Suppressor macrophage (primary cell): ENCODE results near the gene MMP27.
A peak's percentile ranks its signal among the peaks of the same experiment; 100 is the strongest.
"Not testable (repeated sequence)": the region's sequence is repeated elsewhere in the genome, so short reads cannot be mapped to it uniquely, and the experiment has no call there.

Experiments
- DNase-seq, 4 experiments: peaks; one replicate each; pipeline ENCODE4 v3.0.0-alpha.2; 2020 to 2022
- total RNA-seq, 17 experiments: gene quantifications; one replicate each; lab custom pipeline; 2026; ENCODE audit warnings: mixed read lengths in 6 of 17, inconsistent platforms in 3 of 17; lab: John Stamatoyannopoulos, UW

The MMP27 gene, protein sequence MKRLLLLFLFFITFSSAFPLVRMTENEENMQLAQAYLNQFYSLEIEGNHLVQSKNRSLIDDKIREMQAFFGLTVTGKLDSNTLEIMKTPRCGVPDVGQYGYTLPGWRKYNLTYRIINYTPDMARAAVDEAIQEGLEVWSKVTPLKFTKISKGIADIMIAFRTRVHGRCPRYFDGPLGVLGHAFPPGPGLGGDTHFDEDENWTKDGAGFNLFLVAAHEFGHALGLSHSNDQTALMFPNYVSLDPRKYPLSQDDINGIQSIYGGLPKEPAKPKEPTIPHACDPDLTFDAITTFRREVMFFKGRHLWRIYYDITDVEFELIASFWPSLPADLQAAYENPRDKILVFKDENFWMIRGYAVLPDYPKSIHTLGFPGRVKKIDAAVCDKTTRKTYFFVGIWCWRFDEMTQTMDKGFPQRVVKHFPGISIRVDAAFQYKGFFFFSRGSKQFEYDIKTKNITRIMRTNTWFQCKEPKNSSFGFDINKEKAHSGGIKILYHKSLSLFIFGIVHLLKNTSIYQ
- total RNA-seq = 0 to 1.5 (median 0) reads per million in 17 experiments

DNA sequence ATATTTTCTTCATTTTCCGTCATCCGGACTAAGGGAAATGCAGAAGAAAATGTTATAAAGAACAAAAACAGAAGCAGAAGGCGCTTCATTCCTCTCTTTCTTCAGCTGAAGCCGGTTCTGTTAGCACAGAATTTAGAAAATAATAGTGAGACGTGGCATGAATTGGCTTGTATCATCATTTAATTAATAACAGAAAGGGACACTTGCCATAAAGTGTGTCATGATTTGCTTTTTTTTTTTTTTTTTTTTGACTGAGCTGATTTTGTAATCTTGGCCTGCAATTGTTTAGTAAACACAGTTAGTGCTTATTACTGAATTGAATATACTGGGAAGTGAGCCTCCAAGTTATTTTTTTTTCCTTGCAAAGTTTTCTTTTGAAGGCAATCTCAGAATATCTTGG, at the start of gene MMP27:
Gene MMP27 (minus strand): TSS at position 144 of the 400 bp plus-strand sequence. CDS start 55 bp downstream, at position 89.
- no peak for DNase-seq

DNA sequence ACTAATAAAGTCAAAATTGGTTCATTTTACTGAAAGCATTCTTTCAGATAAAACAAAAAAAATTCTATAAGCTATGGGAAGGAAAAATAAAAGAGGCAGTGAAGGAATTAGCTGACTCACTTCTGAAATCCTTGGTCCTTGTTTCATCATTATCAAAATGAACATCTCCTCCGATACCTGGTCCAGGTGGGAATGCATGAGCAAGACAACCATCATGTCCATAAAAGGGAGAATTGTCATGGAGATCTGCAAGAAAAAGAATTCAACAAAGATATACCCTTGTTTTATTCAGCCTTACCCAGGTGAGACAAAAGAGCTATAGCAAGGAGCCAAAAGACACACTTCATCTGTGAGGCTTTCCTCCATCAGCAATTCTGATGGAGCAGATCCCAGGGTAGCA, 47.7 kb upstream of the MMP27 start:
- no peak for DNase-seq

DNA sequence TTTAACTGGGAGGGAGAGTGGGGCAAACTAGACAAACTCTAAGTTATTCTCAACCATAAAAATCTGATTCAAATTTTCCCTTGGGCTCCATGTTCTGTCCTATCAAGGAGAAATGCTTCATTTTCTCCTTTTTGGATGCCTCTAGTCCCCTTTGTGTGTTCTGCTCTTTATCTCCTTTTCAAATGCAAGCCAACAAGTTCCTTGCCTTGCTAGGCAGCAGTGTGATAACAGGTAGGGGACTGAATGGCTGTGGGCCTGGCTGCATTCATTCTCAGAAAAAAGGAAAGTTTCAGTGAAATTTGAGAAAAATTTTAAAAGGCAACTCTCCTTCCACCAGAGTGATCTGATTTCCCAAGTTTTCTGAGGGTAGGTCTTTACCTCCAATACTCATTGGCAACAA, 46.1 kb upstream of the MMP27 start:
- no peak for DNase-seq

DNA sequence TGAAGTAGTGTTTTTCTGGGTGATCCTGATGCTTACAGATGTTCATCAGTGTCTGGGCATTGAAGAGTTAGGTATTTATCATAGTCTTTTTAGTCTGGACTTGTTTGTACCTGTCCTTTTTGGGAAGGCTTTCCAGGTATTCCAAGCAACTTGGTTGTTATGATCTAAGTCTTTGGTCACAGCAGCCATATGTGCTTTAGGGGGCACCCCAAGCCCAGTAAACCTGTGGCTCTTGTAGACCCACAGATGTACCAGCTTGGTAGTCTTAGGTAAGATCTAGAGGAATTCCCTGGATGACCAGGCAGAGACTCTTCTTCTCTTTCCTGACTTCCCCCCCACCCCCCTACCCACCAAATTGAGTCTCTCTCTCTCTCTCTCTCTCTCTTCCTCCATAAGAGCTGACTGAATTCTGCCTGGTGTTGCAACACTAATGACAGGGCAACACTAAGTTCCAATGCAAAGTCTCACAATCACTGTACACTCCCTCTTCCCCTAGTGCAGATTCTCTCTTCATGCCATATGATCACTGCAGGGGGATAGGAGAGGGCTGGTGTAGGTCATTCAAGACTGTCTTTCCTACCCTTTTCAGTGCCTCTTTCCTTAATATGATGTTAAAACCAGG, 43.6 kb upstream of the MMP27 start:
- no peak for DNase-seq

DNA sequence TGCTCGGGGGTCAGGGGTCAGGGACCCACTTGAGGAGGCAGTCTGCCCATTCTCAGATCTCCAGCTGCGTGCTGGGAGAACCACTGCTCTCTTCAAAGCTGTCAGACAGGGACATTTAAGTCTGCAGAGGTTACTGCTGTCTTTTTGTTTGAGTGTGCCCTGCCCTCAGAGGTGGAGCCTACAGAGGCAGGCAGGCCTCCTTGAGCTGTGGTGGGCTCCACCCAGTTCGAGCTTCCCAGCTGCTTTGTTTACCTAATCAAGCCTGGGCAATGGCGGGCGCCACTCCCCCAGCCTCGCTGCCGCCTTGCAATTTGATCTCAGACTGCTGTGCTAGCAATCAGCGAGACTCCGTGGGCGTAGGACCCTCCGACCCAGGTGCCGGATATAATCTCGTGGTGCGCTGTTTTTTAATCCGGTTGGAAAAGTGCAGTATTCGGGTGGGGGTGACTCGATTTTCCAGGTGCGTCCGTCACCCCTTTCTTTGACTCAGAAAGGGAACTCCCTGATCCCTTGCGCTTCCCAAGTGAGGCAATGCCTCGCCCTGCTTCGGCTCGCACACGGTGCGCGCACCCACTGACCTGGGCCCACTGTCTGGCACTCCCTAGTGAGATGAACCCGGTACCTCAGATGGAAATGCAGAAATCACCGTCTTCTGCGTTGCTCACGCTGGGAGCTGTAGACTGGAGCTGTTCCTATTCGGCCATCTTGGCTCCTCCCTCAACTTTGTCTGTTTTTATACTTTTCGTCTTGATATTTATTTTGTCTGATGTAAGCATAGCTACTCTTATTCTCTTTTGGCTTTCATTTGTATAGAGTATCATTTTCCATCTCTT, 41.4 kb upstream of the MMP27 start:
- DNase-seq = not testable (repeated sequence)

DNA sequence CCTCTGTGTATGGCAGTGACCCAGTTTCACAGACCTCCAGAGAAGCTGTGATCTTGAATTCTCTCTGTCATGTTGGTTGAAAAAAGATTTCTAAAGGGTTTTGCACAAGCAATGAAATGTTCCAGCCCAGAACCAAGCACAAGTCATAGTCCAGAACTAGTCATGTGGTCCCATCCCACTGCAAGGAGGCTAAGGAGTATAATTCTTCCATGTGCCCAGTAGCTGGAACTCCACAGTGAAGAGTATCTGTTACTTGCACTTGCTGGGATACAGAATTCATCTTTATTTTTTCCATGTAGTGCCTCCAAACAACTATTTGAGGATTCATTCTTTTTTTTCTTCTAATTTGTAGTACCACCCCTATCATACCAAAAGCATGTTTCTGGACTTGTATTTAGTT, 29.1 kb upstream of the MMP27 start:
- no peak for DNase-seq

DNA sequence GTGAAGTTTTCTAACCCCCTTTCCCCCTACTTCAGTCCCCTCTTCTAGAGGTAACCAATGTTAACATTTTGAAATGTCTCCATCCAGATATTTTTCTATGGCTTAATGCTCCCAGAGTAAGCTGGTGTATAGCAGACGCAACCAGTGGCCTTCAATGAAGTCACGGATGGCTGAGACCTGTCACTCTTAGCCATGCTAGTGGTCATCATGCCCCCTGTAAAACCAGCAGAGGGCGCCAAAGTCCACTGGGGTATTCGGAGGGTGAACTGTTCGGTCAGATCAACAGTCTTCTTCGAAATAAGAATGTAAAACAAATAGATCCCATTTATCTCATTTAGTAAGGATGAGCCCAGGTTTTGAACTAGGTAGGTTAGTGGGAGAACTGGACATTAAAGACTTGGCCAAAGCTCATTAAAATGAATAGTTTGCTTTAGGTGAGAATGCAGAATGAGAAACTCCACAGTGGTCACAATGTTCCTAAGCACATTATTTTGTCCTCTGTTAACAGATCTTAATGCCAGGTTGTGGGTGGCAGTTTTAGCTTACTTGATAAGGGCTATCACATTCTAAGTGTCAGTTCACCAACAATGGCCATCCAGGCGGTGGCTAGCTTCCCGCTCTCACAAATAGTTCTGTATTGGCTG, 27.8 kb upstream of the MMP27 start:
- peak; percentile 81 to 89 (median 84) for DNase-seq

DNA sequence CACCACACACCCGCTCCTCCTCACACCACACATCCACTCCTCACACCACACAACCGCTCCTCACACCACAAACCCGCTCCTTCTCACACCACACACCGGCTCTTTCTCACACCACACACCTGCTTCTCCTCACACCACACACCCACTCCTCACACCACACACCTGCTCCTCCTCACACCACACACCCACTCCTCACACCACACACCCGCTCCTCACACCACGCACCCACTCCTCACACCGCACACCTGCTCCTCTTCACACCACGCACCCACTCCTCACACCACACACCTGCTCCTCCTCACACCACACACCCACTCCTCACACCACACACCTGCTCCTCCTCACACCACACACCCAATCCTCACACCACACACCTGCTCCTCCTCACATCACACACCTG, 25.4 kb upstream of the MMP27 start:
- DNase-seq = not testable (repeated sequence)

DNA sequence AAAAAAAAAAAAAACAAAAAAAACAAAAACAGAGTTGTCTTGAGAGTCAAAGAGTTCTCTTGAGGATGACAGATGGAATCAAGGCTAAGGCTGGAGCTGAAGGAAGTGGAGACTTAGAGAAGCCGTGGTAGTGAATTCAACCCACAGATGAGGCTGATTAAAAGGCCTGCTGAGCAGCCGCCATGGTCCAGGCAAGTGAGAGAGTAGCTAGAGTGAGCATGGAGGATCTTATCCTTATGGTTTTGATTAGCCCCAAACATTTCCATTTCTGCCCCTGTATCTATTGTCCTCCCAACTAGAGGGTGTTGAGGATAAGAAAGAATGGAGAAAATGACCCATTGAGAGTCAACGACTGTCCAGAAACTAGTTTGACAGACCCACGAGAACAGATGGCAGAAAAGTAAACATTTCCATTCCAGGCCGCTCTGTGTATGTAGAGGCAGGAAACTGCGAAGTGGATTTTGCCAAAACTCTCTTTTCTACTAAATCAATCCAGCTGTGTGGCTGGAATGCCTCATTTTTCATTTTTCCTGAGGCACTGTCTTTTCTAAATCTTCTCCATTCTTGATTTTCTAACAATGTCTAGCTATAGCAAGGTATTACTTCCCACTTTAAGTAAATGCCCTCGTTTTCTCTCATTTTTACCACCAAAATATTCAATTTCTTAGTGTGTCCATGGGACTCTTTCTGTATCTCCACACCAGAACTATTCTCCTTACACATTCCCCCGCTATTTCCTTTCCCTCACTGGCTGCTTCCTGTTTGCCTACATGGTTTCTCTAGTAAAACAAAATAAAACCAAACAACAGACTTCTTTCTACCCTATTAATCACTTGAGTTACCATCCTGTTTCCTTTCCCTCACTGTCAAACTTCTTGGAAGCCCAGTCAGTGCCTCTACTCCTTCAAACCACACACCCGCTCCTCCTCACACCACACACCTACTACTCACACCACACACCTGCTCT, 24.6 kb upstream of the MMP27 start:
- DNase-seq = peak in 1 of 4 experiments; percentile 17

DNA sequence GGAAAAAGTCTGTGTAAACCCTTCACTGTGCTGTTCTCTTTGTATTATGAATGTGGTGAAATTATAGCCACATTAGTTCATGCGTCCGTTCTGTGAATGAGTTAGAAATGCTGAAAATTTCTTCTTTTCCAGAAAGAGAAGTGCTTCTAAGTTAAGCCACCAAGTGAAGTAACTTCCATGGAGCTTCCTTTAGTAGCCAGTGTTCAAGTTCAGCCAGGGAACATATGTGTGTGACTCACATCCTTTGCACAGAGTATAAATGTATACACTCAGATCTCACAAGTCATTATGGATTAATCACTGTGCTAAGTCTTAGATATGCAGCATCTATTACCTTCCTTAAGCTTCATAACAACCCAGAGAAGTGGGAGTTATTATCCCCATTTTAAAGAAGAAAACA, 22.3 kb upstream of the MMP27 start:
- peak; percentile 71 to 92 (median 83) for DNase-seq

DNA sequence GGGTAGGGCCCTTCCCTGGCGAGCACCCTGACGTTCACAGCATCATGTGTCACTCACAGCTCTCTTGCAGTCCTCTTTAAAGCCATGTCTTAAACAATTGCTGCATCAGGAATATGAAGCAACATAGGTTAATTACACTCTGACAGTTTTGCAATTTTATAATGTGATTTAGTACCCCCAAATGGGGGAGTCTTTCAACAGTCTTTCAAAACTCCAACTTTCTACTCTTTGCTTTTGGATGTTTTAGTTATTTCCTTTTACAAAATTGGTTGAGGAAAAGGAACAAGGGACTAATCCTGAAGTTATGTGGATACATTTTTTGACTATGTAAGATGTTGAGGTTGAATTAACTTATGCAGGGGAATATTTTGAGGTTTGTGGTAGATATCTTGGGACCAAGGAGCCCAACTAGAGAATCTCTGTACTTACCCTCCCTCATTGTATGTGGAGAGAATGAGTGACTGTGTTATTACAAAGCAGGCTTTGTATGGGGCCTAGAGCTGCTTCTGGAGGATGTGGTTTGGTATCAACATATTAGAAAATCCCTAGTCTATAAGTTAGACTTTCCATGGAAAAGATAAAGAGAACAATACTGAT, 19.4 kb upstream of the MMP27 start, which contains the start of gene MMP8:
Gene MMP8 (minus strand): TSS at position 51 of the 597 bp plus-strand sequence. CDS start 99 bp downstream, outside the sequence.
- DNase-seq = peak in 2 of 4 experiments; percentile 14 to 17

DNA sequence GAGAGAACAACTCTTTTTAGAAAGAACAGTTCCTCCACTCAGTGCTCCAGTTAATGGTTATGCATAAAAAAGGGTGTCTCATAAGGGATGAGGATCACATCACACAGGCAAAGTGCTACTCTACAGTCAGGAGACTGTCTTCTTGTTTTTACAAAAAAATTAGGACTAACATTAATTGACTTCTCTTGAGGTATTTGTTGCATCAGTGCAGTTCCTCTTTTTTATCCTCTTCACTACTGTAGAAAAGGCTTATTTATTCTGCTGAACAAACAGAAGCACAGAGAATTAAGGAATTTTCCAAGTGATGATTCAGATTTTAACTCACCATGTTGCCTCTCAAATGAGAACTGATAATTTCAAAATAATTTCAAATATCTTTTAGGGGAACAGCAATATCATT, 17.3 kb upstream of the MMP27 start:
- peak; percentile 43 to 94 (median 69) for DNase-seq

DNA sequence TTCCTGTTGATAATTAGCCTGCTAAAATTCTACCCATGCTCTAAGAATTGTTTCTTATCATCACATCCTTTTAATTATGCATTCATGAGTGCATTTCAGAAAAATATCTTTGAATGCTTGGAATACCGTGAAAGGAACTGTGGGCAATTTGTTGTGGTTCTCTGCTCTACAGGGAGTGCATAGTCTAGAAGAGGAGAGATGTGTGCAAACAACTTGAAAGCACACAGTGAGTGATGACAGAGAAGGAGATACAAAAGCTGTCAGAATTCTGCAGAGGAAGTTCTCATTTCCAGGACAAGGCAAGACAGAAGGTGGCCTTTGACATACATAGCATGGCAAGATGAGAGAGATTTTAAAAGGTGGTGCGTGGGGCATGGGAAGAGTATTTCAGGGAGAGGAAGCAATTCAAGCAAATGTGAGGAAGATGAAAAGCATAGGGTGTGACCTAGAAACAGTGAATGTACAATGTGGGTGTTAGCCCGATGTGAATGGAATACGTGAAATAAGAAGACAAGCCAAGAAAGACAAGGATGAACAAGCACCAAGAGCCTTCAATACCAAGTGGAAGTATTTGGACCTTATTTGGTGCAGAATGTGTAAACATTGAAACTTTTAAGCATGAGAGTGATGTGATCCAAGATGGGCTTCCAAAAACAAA, 14.2 kb upstream of the MMP27 start:
- DNase-seq = peak in 2 of 4 experiments; percentile 40 to 44

DNA sequence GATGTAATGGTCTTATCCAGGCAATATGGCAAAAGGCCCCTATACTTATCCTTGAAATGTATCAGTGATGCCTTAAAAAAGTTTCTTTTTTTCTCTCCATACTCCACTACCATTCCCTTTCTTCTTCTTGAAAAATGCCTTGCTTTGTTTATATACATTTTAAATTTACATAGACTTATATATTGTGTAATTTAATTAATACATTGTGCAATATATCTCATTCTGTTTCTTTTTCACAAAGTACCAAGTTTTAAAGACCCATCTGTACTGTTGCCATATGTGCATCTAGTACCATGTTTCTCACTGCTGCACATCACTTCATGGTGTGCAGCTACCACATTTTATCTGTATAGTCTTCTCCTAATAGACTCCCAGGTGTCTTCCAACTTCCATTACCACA, 11.7 kb upstream of the MMP27 start:
- DNase-seq = no peak

DNA sequence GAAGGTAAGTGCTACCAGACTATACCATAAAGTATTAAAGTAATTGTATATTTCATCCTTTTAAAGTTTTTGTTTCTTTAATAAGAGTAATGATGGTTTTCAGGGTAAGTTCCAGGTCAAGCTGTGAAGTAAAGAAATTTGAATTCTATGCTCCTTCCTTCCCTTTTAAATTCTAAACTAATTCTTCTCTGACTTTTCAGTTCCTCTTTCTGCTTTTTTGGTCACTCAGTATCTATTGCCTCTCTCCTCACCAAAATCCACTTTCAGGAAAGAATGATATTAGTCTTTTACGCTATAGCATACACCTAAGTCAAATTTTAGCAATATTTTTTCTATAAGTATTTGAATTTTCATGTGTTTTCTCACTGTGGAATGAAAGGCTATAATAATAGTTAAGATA, 11.0 kb upstream of the MMP27 start:
- peak in 2 of 4 experiments; percentile 42 to 63 for DNase-seq

DNA sequence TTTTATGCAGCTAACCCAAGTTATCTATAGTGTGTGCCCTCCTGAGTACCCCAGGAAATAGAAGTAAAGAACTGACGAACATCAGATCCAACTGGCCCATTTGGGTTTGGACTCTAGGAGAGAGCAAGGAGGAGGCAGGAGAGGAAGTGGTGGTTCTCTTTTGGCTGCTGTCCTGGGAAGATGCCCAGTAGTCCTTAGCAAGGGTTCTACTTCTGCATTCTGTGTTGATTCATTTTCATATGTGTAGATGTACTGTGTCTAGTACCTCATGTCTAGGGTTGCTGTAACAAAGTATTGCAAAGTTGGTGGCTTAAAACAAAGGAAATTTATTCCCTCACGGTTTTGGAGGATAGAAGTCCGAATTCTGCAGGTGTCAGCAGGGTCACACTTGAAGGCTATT, 6.6 kb upstream of the MMP27 start:
- peak; percentile 74 to 92 (median 82) for DNase-seq

DNA sequence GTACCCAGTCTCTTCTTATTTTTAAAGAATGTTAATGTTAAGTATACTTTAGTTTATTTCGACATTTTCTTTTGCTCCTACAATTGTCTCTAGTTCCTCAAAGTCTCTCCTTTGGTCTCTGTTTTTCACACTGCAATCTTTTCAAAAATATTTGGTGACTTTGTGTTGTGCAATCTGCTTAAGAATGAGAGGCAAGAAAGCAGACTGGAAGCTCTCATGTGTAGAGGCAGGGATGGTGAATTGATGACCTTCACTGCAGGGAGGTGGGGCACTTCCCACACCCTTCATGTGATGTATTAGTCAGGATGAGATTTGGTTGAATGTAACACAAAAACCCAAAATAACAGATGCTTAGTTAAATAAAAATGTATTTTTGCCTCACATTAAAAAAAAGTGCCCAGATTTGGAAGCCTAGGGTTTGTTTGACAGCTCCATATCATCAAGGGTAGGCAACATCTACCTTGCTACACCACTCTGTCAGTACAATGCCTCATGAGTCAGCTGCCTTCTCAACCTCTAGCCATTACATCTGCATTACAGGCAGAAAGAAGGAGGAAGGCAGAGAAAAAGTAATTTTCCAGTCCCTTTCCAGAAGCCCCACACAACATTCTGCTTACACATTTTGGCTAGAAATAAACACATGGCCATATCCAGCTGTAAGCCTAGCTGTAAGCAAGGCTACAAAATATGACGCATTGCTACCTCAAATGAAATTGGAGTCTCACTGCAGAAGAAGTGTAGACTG, 3.8 kb upstream of the MMP27 start:
- peak; percentile 77 to 93 (median 85) for DNase-seq

DNA sequence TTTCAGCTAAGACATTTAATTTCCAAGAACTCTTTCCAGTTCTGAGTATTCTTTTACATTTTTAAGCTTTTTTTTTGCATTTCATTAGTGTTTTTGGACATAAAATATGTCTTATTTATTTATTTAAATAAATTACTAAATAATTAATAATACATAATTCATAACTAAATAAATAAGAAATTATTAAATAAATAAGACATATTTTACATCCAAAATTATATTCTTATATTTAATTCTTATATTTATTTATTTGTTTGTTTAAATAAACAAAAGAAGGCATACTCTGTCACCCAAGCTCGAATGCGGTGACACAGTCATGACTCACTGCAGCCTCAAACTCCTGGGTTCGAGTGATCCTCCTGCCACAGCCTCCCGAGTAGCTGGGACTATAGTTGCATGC, 3.1 kb upstream of the MMP27 start:
- DNase-seq = peak in 1 of 4 experiments; percentile 5

DNA sequence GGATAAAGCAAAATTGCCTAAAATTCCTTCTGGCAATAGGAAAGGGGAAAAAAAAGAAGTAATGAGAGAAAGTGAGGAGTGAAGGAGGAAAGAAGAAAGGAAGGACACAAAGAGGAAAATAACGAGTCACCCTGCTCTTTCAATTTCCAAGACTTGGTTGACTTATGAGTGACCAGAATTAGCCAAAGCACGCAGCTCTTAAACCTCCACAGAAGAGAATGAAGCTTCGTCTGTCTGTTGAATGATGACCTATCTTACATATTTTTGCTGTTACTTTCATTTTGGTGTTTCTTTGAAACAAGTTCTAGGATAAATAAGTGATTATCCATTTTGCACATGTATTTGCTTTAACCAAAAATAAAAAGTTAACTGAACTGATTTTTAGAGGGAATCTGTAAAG, 728 bp downstream of the MMP27 start:
- no peak for DNase-seq
